Measurements from ENCODE around the gene POU6F2.

POU6F2 gene

DNA sequence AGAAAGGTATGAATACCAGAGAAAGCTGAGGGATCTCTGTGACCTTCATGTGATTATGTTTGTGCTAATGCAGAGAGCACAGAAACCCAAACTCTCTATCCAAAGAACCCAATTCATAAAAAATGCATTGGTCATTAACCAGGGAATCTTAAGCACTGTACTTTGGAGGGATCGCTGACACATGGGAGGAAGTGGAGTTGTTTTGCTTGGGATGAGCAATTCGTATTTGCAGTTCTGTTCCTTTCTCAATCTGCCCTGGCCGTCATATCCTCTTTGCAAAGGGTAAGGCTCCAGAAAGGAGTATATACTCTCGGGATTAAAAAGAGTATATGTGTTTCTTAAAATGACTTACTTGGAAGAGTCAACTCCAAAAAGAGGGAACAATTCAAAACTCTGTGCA is 221.3 kb downstream of the POU6F2 start:
- Histone ChIP-seq H3K4me1 (ENCODE audit: low read length) (no peaks in the 10 kb centered on the region), H3F3A (ENCODE audit: insufficient read depth, low read length) (no peaks in the 10 kb centered on the region), H3K9ac (ENCODE audit: low read length) (no peak overlapping the region), H3K9me2 (replicated peaks; ENCODE audit: insufficient read depth, low read length) (no peaks in the 10 kb centered on the region), H3K4me2 (ENCODE audit: low read depth, low read length) (no peak overlapping the region), H3K79me2 (ENCODE audit: low read length) (no peaks in the 10 kb centered on the region), H3K36me3 (replicated peaks; ENCODE audit: insufficient read depth, low read length) (no peaks in the 10 kb centered on the region), H2AFZ (ENCODE audit: low read length) (no peak overlapping the region), H3K4me3 (ENCODE audit: low read length) (no peak overlapping the region), H4K20me1 (ENCODE audit: insufficient read depth, low read length) (no peaks in the 10 kb centered on the region), H3K27ac (ENCODE audit: low read length) (no peak overlapping the region), H3K9me3 (replicated peaks; ENCODE audit: insufficient read depth, low read length) (no peaks in the 10 kb centered on the region), H3K27me3 (replicated peaks; ENCODE audit: insufficient read depth, low read length) (no peaks in the 10 kb centered on the region)
- no peak for DNase-seq
- TF ChIP-seq CTCF (IDR thresholded peaks at IDR 0.05; ENCODE audit: low read length) (no peak), EZH2phosphoT487 (IDR thresholded peaks at IDR 0.05; ENCODE audit: low read length) (no peak), EZH2 (optimal IDR thresholded peaks at IDR 0.05; ENCODE audit: low read depth, low read length) (no peak)

DNA sequence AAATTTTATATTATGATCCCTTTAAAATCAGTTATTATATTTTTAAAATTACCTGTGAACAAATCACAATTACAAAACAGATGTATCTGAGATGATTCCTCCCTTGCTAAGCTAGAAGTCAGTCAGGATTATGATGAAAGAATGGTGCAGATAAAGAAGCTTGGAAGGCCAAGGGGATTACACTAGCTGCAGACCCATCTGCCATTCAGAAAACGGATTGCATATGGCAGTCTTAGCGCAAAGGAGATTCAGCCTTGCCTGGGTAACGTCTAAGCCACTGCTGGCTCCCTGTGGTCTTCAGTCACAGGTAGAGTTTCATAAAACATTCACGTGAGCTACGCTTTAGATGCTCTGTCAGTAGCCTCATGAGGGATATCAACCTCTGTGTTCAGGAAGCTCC is 222.2 kb downstream of the POU6F2 start:
- TF ChIP-seq EZH2 (optimal IDR thresholded peaks at IDR 0.05; ENCODE audit: low read depth, low read length) (no peak), EZH2phosphoT487 (IDR thresholded peaks at IDR 0.05; ENCODE audit: low read length) (no peak), CTCF (IDR thresholded peaks at IDR 0.05; ENCODE audit: low read length) (no peak)
- Histone ChIP-seq H3F3A (ENCODE audit: insufficient read depth, low read length) (no peaks in the 10 kb centered on the region), H2AFZ (ENCODE audit: low read length) (no peak overlapping the region), H3K4me2 (ENCODE audit: low read depth, low read length) (no peak overlapping the region), H3K4me1 (ENCODE audit: low read length) (no peaks in the 10 kb centered on the region), H3K9ac (ENCODE audit: low read length) (no peak overlapping the region), H3K9me3 (replicated peaks; ENCODE audit: insufficient read depth, low read length) (no peaks in the 10 kb centered on the region), H3K36me3 (replicated peaks; ENCODE audit: insufficient read depth, low read length) (no peaks in the 10 kb centered on the region), H3K27ac (ENCODE audit: low read length) (no peak overlapping the region), H3K4me3 (ENCODE audit: low read length) (no peak overlapping the region), H3K27me3 (replicated peaks; ENCODE audit: insufficient read depth, low read length) (no peaks in the 10 kb centered on the region), H4K20me1 (ENCODE audit: insufficient read depth, low read length) (no peaks in the 10 kb centered on the region), H3K9me2 (replicated peaks; ENCODE audit: insufficient read depth, low read length) (no peaks in the 10 kb centered on the region), H3K79me2 (ENCODE audit: low read length) (no peaks in the 10 kb centered on the region)
- no peak for DNase-seq

GRCh38 chr7:39202041-39202440 is 224.3 kb downstream of the POU6F2 start:
- Histone ChIP-seq H4K20me1 (ENCODE audit: insufficient read depth, low read length) (no peaks in the 10 kb centered on the region), H3K36me3 (replicated peaks; ENCODE audit: insufficient read depth, low read length) (no peaks in the 10 kb centered on the region), H3K79me2 (ENCODE audit: low read length) (no peaks in the 10 kb centered on the region), H3K4me1 (ENCODE audit: low read length) (no peaks in the 10 kb centered on the region), H3K4me2 (ENCODE audit: low read depth, low read length) (no peak overlapping the region), H3K9me3 (replicated peaks; ENCODE audit: insufficient read depth, low read length) (no peaks in the 10 kb centered on the region), H3K27me3 (replicated peaks; ENCODE audit: insufficient read depth, low read length) (no peaks in the 10 kb centered on the region), H3K9me2 (replicated peaks; ENCODE audit: insufficient read depth, low read length) (no peaks in the 10 kb centered on the region), H3F3A (ENCODE audit: insufficient read depth, low read length) (no peaks in the 10 kb centered on the region), H2AFZ (ENCODE audit: low read length) (no peak overlapping the region), H3K27ac (ENCODE audit: low read length) (no peak overlapping the region), H3K4me3 (ENCODE audit: low read length) (no peak overlapping the region), H3K9ac (ENCODE audit: low read length) (no peak overlapping the region)
- TF ChIP-seq EZH2 (optimal IDR thresholded peaks at IDR 0.05; ENCODE audit: low read depth, low read length) (no peak), EZH2phosphoT487 (IDR thresholded peaks at IDR 0.05; ENCODE audit: low read length) (no peak), CTCF (IDR thresholded peaks at IDR 0.05; ENCODE audit: low read length) (no peak)
- no peak for DNase-seq
